Measurements from ENCODE around the gene RBP2. TPM values are rescaled to one million over a fixed set of nuclear protein-coding genes. Genes with fewer than 3 reads are reported as not detected.

RBP2 gene
- total and polyA plus RNA-seq, 9 of the 15 experiments (the other 6 are each of a cell fraction or from before 2014, with no cell fraction given) = not detected

DNA sequence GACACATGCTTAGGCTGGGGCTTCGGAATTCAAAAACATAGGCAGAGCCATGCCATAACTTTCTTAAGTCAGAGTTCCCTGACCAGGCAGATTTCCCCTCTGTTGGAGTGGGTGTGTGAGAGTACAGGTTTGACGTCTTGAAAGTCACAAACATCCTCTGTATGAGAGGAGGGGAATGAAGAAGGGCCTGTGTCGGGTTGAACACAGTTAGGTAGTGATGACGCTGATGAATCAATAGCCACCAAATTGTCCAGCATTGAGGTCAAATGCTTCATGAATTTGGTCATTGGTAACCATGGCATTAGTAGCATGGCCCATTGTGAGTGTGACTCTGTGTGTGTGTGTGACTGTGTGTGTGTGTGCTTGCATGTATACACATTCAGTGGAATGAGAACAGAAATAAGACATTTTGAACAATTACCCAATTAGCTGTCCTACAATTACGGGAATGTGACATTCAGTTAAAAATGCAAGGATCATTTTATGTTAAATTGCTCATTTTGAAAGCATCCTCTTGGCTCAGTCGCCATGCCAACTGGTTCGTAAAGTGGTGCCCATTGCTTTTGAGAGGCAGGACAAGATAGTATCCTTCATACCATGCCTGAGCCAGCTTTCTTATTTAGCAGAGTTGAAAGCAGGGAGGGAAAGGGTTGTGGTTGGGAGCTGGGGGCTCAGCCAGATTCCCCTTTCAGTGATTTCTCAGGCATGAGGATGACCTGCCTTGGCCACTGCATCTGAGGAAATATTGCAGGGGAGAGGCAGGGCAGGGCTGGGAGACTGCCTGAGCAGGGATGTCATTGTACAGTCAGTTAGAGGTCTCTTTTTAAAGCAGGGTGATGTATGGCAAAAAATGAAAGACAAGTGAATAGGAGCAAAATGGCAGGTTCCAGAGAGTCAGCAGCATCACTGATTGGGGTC is 35.4 kb downstream of the RBP2 start:
- CTCF ChIA-PET (ENCODE audit: low intra/inter-chr PET ratio) = no interaction called here
- DNase-seq (ENCODE audit: extremely low read depth in 1 of 4, low spot score in 3 of 4) (no peak), ATAC-seq (no peak), FAIRE-seq (no peak)
- no TSS peak for BruUV-seq (replicated peaks)
- Histone ChIP-seq H3K4me3 (no peak overlapping the region), H3K79me2 (ENCODE audit: control insufficient read depth, insufficient read depth, low read length) (no peaks in the 10 kb centered on the region), H3K4me2 (ENCODE audit: insufficient read depth, low read length) (no peak overlapping the region), H3K9me1 (ENCODE audit: control insufficient read depth, insufficient read depth, low read length) (no peaks in the 10 kb centered on the region), H3K9ac (ENCODE audit: insufficient read depth in 1 of 2, low read depth in 2 of 2, low read length in 2 of 2) (no peak overlapping the region), H3K9me3 (replicated peaks; ENCODE audit: control insufficient read depth, insufficient read depth, low read depth, low read length) (no peaks in the 10 kb centered on the region), H2AFZ (ENCODE audit: low read depth, low read length) (no peak overlapping the region), H3K27me3 (ENCODE audit: control insufficient read depth in 2 of 2, insufficient read depth in 2 of 2, low read length in 2 of 2) (peaks cover 0 to 2% of the 10 kb centered on the region in 2 experiments; a peak in 4 of 5 replicates), H3K27ac (ENCODE audit: extremely low read depth, low read depth, low read length) (no peak overlapping the region), H3K36me3 (ENCODE audit: control insufficient read depth, insufficient read depth, low read length) (no peaks in the 10 kb centered on the region), H3K4me1 (replicated peaks in 1 of 2; ENCODE audit: control insufficient read depth in 2 of 2, insufficient read depth in 2 of 2, low read length in 2 of 2) (no peaks in the 10 kb centered on the region), H4K20me1 (replicated peaks; ENCODE audit: control insufficient read depth, insufficient read depth, low read length) (0 out of 2 replicates have a peak, but pooled peaks cover 4% of the 10 kb centered on the region)
- in situ Hi-C loops (cut with MboI) (no loop called here), intact Hi-C loops (cut with micrococcal nuclease) (no loop called here)
- no peak for TF ChIP-seq BMI1 (IDR thresholded peaks at IDR 0.05; ENCODE audit: low read length)
- TF ChIP-seq, protein P1, sequence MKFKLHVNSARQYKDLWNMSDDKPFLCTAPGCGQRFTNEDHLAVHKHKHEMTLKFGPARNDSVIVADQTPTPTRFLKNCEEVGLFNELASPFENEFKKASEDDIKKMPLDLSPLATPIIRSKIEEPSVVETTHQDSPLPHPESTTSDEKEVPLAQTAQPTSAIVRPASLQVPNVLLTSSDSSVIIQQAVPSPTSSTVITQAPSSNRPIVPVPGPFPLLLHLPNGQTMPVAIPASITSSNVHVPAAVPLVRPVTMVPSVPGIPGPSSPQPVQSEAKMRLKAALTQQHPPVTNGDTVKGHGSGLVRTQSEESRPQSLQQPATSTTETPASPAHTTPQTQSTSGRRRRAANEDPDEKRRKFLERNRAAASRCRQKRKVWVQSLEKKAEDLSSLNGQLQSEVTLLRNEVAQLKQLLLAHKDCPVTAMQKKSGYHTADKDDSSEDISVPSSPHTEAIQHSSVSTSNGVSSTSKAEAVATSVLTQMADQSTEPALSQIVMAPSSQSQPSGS (CRISPR knock-in tag; IDR thresholded peaks at IDR 0.05) = no peak
- TF ChIP-seq LARP7 (IDR thresholded peaks at IDR 0.05) = no peak
- TF ChIP-seq RNF2 (IDR thresholded peaks at IDR 0.05) = no peak
- TF ChIP-seq ZBTB7A (IDR thresholded peaks at IDR 0.05; ENCODE audit: borderline replicate concordance, control insufficient read depth, low read depth, low read length) = no peak
- no peak for TF ChIP-seq MTA3 (IDR thresholded peaks at IDR 0.05; ENCODE audit: borderline replicate concordance)
- TF ChIP-seq, protein P2, sequence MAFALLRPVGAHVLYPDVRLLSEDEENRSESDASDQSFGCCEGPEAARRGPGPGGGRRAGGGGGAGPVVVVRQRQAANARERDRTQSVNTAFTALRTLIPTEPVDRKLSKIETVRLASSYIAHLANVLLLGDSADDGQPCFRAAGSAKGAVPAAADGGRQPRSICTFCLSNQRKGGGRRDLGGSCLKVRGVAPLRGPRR (CRISPR knock-in tag; IDR thresholded peaks at IDR 0.05) = no peak
- no peak for TF ChIP-seq ZKSCAN1 (IDR thresholded peaks at IDR 0.05; ENCODE audit: low read depth, low read length)
- WGBS (ENCODE audit: insufficient coverage, low coverage, missing lambda C conversion rate) = 0% methylated on average over 7 of the region's 7 CpGs
- POLR2A ChIA-PET = no interaction called here

Measured in K562 (cell line).